ENCODE data around the gene LYST.
"Not testable (repeated sequence)": the region's sequence is repeated elsewhere in the genome, so short reads cannot be mapped to it uniquely, and the experiment has no call there.

Gene LYST

GRCh38 chr1:235763962-235764361 is 102.7 kb downstream of the LYST start:
- ATAC-seq (peak; percentile 81), DNase-seq (peak; percentile 12)
- Mint-ChIP-seq H3K27ac (no peak overlapping the region), H3K27me3 (no peaks in the 10 kb centered on the region), H3K4me1 (peaks cover 8% of the 10 kb centered on the region), H3K4me3 (no peak overlapping the region), H3K9me3 (no peaks in the 10 kb centered on the region), H3K36me3 (ENCODE audit: low read depth) (peaks cover 43% of the 10 kb centered on the region)

GRCh38 chr1:235759336-235759735 is 107.4 kb downstream of the LYST start:
- H3K27ac Mint-ChIP-seq: no peak overlapping the region
- DNase-seq (no peak), ATAC-seq (no peak)
- no peaks in the 10 kb centered on the region for H3K4me1 Mint-ChIP-seq
- H3K4me3 Mint-ChIP-seq: no peak overlapping the region
- no peaks in the 10 kb centered on the region for H3K27me3 Mint-ChIP-seq
- peaks cover 40% of the 10 kb centered on the region for H3K36me3 Mint-ChIP-seq (ENCODE audit: low read depth)
- no peaks in the 10 kb centered on the region for H3K9me3 Mint-ChIP-seq

- Mint-ChIP-seq H3K27me3 (no peaks in the 10 kb centered on the region), H3K36me3 (ENCODE audit: low read depth) (peaks cover 43% of the 10 kb centered on the region), H3K4me1 (no peaks in the 10 kb centered on the region), H3K27ac (no peak overlapping the region), H3K9me3 (no peaks in the 10 kb centered on the region), H3K4me3 (no peak overlapping the region)
- ATAC-seq (no peak), DNase-seq (no peak)
Measured at GRCh38 chr1:235758931-235759330, 107.8 kb downstream of the LYST start.

- no peak overlapping the region for H3K4me3 Mint-ChIP-seq
- no peak for DNase-seq
- no peaks in the 10 kb centered on the region for H3K9me3 Mint-ChIP-seq
- H3K27ac Mint-ChIP-seq: no peak overlapping the region
- no peak for ATAC-seq
- H3K36me3 Mint-ChIP-seq (ENCODE audit: low read depth): peaks cover 46% of the 10 kb centered on the region
- H3K4me1 Mint-ChIP-seq: no peaks in the 10 kb centered on the region
- no peaks in the 10 kb centered on the region for H3K27me3 Mint-ChIP-seq
Measured at GRCh38 chr1:235757587-235758096, 109.1 kb downstream of the LYST start.

- DNase-seq, H3K9me3 Mint-ChIP-seq, H3K4me3 Mint-ChIP-seq, H3K4me1 Mint-ChIP-seq, H3K27ac Mint-ChIP-seq, ATAC-seq, H3K27me3 Mint-ChIP-seq: not testable (repeated sequence)
- H3K36me3 Mint-ChIP-seq (ENCODE audit: low read depth): peaks cover 32% of the 10 kb centered on the region
Measured at GRCh38 chr1:235754186-235754585, 112.5 kb downstream of the LYST start.

- H3K4me3 Mint-ChIP-seq: no peak overlapping the region
- no peak overlapping the region for H3K27ac Mint-ChIP-seq
- no peaks in the 10 kb centered on the region for H3K9me3 Mint-ChIP-seq
- H3K4me1 Mint-ChIP-seq: no peaks in the 10 kb centered on the region
- H3K36me3 Mint-ChIP-seq (ENCODE audit: low read depth): peaks cover 45% of the 10 kb centered on the region
- no peak for ATAC-seq
- no peak for DNase-seq
- H3K27me3 Mint-ChIP-seq: no peaks in the 10 kb centered on the region
Measured at GRCh38 chr1:235749755-235750300, 116.9 kb downstream of the LYST start.

GRCh38 chr1:235748747-235749146 is 118.0 kb downstream of the LYST start:
- H3K27ac Mint-ChIP-seq: no peak overlapping the region
- peaks cover 42% of the 10 kb centered on the region for H3K36me3 Mint-ChIP-seq (ENCODE audit: low read depth)
- H3K4me1 Mint-ChIP-seq: no peaks in the 10 kb centered on the region
- DNase-seq (no peak), ATAC-seq (no peak)
- H3K4me3 Mint-ChIP-seq: no peak overlapping the region
- no peaks in the 10 kb centered on the region for H3K27me3 Mint-ChIP-seq
- no peaks in the 10 kb centered on the region for H3K9me3 Mint-ChIP-seq

- DNase-seq: no peak
- Mint-ChIP-seq H3K27me3 (no peaks in the 10 kb centered on the region), H3K4me3 (no peak overlapping the region), H3K36me3 (ENCODE audit: low read depth) (peaks cover 52% of the 10 kb centered on the region), H3K9me3 (no peaks in the 10 kb centered on the region), H3K4me1 (no peaks in the 10 kb centered on the region), H3K27ac (no peak overlapping the region)
- ATAC-seq: no peak
Measured at GRCh38 chr1:235746245-235746644, 120.5 kb downstream of the LYST start.

- no peak overlapping the region for H3K27ac Mint-ChIP-seq
- H3K9me3 Mint-ChIP-seq: no peaks in the 10 kb centered on the region
- H3K27me3 Mint-ChIP-seq: no peaks in the 10 kb centered on the region
- peaks cover 50% of the 10 kb centered on the region for H3K36me3 Mint-ChIP-seq (ENCODE audit: low read depth)
- DNase-seq (no peak), ATAC-seq (peak; percentile 61)
- no peaks in the 10 kb centered on the region for H3K4me1 Mint-ChIP-seq
- H3K4me3 Mint-ChIP-seq: no peak overlapping the region
Measured at GRCh38 chr1:235745503-235746136, 121.1 kb downstream of the LYST start.

GRCh38 chr1:235742914-235743599 is 123.6 kb downstream of the LYST start:
- ATAC-seq (no peak), DNase-seq (no peak)
- Mint-ChIP-seq H3K27ac (no peak overlapping the region), H3K4me3 (no peak overlapping the region), H3K27me3 (no peaks in the 10 kb centered on the region), H3K9me3 (no peaks in the 10 kb centered on the region), H3K4me1 (no peaks in the 10 kb centered on the region), H3K36me3 (ENCODE audit: low read depth) (peaks cover 65% of the 10 kb centered on the region)

- Mint-ChIP-seq H3K27ac (no peak overlapping the region), H3K27me3 (no peaks in the 10 kb centered on the region), H3K9me3 (no peaks in the 10 kb centered on the region), H3K36me3 (ENCODE audit: low read depth) (peaks cover 73% of the 10 kb centered on the region), H3K4me1 (peaks cover 4% of the 10 kb centered on the region), H3K4me3 (no peak overlapping the region)
- ATAC-seq: no peak
- no peak for DNase-seq
Measured at GRCh38 chr1:235741294-235741693, 125.4 kb downstream of the LYST start.

- DNase-seq (no peak), ATAC-seq (no peak)
- Mint-ChIP-seq H3K4me3 (no peak overlapping the region), H3K36me3 (ENCODE audit: low read depth) (peaks cover 61% of the 10 kb centered on the region), H3K27ac (no peak overlapping the region), H3K27me3 (no peaks in the 10 kb centered on the region), H3K4me1 (peaks cover 12% of the 10 kb centered on the region), H3K9me3 (no peaks in the 10 kb centered on the region)
Measured at GRCh38 chr1:235739631-235740030, 127.1 kb downstream of the LYST start.

- ATAC-seq: no peak
- Mint-ChIP-seq H3K4me3 (no peak overlapping the region), H3K36me3 (ENCODE audit: low read depth) (peaks cover 57% of the 10 kb centered on the region), H3K4me1 (peaks cover 14% of the 10 kb centered on the region), H3K27ac (no peak overlapping the region), H3K9me3 (no peaks in the 10 kb centered on the region), H3K27me3 (no peaks in the 10 kb centered on the region)
- DNase-seq: no peak
Measured at GRCh38 chr1:235739124-235739523, 127.6 kb downstream of the LYST start.

GRCh38 chr1:235737751-235738150 is 129.0 kb downstream of the LYST start:
- Mint-ChIP-seq H3K9me3 (no peaks in the 10 kb centered on the region), H3K4me3 (no peak overlapping the region), H3K4me1 (peaks cover 14% of the 10 kb centered on the region), H3K36me3 (ENCODE audit: low read depth) (peaks cover 60% of the 10 kb centered on the region), H3K27ac (no peak overlapping the region), H3K27me3 (no peaks in the 10 kb centered on the region)
- ATAC-seq: no peak
- no peak for DNase-seq

- Mint-ChIP-seq H3K27ac (no peak overlapping the region), H3K27me3 (no peaks in the 10 kb centered on the region), H3K36me3 (ENCODE audit: low read depth) (peaks cover 55% of the 10 kb centered on the region)
Measured at GRCh38 chr1:235736263-235736662, 130.4 kb downstream of the LYST start.

More at GRCh38 chr1:235736263-235736662, 130.4 kb downstream of the LYST start:
- Mint-ChIP-seq H3K4me1 (peaks cover 14% of the 10 kb centered on the region), H3K4me3 (no peak overlapping the region), H3K9me3 (no peaks in the 10 kb centered on the region)
- ATAC-seq (no peak), DNase-seq (no peak)
